C4-2B (cell line): ENCODE data around the gene CUL7.

Source experiments
- ZFX ChIP-seq: fragments of 450-650 bp; IDR thresholded peaks from 2 replicates; pipeline ENCODE4 v1.6.1; 2017
- TF ChIP-seq, protein P1 (sequence below): fragments of 450-650 bp; conservative IDR thresholded peaks from 2 replicates; pipeline ENCODE4 v1.5.1; 2017; ENCODE audit warnings: mild to moderate bottlenecking

DNA sequence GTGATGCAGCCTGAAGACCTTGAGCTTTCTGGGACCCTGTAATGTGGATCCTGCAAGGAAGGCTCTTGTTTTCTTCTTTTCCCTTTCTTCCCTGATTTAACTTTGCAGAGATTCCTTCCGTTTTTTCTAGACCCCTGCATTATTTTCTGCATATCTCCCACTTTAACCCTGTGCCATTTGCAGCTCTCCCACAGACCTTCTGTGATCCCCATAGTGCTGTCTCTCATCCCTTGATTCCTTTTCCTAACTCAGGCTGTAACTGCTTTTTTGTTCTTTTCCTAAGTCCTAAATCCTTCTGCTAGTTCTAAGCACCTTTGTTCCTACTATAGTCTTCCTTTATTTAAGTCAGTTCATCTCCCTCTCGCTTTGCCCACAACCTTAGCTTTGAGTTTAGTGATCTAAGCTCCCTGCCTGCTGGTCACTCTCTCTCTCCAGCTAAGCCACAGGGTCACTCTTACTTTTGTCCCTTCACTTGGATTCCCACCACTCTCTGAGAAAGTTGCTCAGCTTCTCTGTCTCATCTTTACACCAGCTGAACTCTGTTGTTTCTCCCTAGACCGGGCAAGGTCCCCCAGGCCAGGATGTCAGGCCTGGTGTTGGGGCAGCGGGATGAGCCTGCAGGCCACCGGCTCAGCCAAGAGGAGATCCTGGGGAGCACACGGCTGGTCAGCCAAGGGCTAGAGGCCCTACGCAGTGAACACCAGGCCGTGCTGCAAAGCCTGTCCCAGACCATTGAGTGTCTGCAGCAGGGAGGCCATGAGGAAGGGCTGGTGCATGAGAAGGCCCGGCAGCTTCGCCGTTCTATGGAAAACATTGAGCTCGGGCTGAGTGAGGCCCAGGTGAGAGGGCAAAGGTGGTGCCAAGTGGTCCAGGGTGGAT lies 7.3 kb upstream of the CUL7 start:
- TF ChIP-seq, protein P1, sequence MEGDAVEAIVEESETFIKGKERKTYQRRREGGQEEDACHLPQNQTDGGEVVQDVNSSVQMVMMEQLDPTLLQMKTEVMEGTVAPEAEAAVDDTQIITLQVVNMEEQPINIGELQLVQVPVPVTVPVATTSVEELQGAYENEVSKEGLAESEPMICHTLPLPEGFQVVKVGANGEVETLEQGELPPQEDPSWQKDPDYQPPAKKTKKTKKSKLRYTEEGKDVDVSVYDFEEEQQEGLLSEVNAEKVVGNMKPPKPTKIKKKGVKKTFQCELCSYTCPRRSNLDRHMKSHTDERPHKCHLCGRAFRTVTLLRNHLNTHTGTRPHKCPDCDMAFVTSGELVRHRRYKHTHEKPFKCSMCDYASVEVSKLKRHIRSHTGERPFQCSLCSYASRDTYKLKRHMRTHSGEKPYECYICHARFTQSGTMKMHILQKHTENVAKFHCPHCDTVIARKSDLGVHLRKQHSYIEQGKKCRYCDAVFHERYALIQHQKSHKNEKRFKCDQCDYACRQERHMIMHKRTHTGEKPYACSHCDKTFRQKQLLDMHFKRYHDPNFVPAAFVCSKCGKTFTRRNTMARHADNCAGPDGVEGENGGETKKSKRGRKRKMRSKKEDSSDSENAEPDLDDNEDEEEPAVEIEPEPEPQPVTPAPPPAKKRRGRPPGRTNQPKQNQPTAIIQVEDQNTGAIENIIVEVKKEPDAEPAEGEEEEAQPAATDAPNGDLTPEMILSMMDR = no peak
- no peak for TF ChIP-seq ZFX
